KMS-11 (cell line): Measurements from ENCODE around the gene GLDC.
"Not testable (repeated sequence)": the region's sequence is repeated elsewhere in the genome, so short reads cannot be mapped to it uniquely, and the experiment has no call there.

ENCODE experiments used
- H2AFZ ChIP-seq: fragments of 200-600 bp; sonication (generic); 2 replicates; pipeline ENCODE4 v1.6.1; 2016; ENCODE audit warnings: antibody characterized with exemption, mixed run types, low read depth
- H3K27ac ChIP-seq: fragments of 200-600 bp; sonication (generic); 2 replicates; pipeline ENCODE4 v1.6.1; 2016; ENCODE audit warnings: mild to moderate bottlenecking, mixed run types
- H3K27me3 ChIP-seq: fragments of 200-600 bp; sonication (generic); 2 replicates; pipeline ENCODE4 v1.6.1; 2017; ENCODE audit warnings: mild to moderate bottlenecking, low read depth, mixed run types, moderate library complexity; ENCODE audit not compliant: insufficient read depth
- H3K36me3 ChIP-seq: fragments of 200-600 bp; sonication (generic); 2 replicates; pipeline ENCODE4 v1.6.1; 2017; ENCODE audit warnings: mild to moderate bottlenecking, mixed run types; ENCODE audit not compliant: insufficient read depth
- H3K4me1 ChIP-seq: fragments of 200-600 bp; sonication (generic); 2 replicates; pipeline ENCODE4 v1.6.1; 2016; ENCODE audit warnings: mild to moderate bottlenecking, low read depth, mixed run types; ENCODE audit not compliant: poor library complexity, severe bottlenecking
- H3K4me2 ChIP-seq: fragments of 200-600 bp; sonication (generic); 2 replicates; pipeline ENCODE4 v1.7.0; 2016; ENCODE audit warnings: mild to moderate bottlenecking, mixed run types
- H3K4me3 ChIP-seq: fragments of 200-600 bp; sonication (generic); IDR thresholded peaks from 2 replicates; pipeline ENCODE4 v1.6.1; 2017; ENCODE audit warnings: low read depth, low read length, mixed read lengths; ENCODE audit not compliant: insufficient read depth
- H3K79me2 ChIP-seq: fragments of 200-600 bp; sonication (generic); 2 replicates; pipeline ENCODE4 v1.6.1; 2016; ENCODE audit warnings: low read depth, mixed run types; ENCODE audit not compliant: insufficient read depth
- H3K9ac ChIP-seq: fragments of 200-600 bp; sonication (generic); 2 replicates; pipeline ENCODE4 v1.6.1; 2016; ENCODE audit warnings: mild to moderate bottlenecking, mixed run types
- H4K20me1 ChIP-seq: fragments of 200-600 bp; sonication (generic); 2 replicates; pipeline ENCODE4 v1.6.1; 2016; ENCODE audit warnings: mild to moderate bottlenecking, mixed run types; ENCODE audit not compliant: insufficient read depth
- CTCF ChIP-seq: fragments of 200-600 bp; sonication (generic); conservative IDR thresholded peaks from 2 replicates; pipeline ENCODE4 v1.6.1; 2017; ENCODE audit warnings: low read depth, mild to moderate bottlenecking, antibody characterized with exemption, low read length, moderate library complexity, mixed read lengths

Gene GLDC

GRCh38 chr9:6645355-6646292 is at the start of gene GLDC:
TSS of gene GLDC (minus strand) at chr9:6645729. CDS start at chr9:6645499, 230 bp downstream.
- H3K27ac ChIP-seq: peak within 1 kb of the TSS; percentile 25; the same call in 1 of the 2 replicates
- H3K36me3 ChIP-seq: no peaks in the 10 kb centered on the region
- H3K27me3 ChIP-seq: 0 out of 2 replicates have a peak, but pooled peaks cover 5% of the 10 kb centered on the region
- peak within 1 kb of the TSS; percentile 91 for H2AFZ ChIP-seq
- H4K20me1 ChIP-seq: no peaks in the 10 kb centered on the region
- peak within 1 kb of the TSS; percentile 50 for H3K4me2 ChIP-seq
- peak within 1 kb of the TSS; percentile 49; the same call in 1 of the 2 replicates for H3K9ac ChIP-seq
- no peak within 1 kb of the TSS for H3K4me3 ChIP-seq
- H3K4me1 ChIP-seq: no peaks in the 10 kb centered on the region
- no peaks in the 10 kb centered on the region for H3K79me2 ChIP-seq
- no peak for TF ChIP-seq CTCF

DNA sequence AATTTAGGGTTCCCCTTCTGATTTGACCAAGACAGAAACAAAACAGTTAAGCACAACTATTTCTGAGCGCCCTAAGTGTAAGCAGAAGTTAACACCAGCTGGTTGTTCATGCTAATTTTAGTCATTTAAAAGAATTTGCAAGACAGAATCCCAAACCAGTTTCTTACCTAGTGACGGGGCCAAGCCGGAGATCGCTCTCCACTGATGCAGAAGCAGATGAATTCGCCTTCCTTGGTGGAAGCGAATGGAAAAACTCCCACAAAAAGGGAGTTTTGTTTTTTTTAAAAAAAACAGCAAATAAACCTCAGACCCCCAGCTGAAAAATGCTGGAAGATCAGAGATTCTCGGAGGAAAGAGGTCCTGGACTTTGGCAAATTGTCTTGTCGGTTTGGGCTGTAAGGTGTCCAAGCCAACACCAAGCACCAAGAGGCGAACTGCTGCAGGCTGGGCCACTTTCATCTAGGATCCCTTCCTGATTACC is 47.4 kb upstream of the GLDC start:
- no peak overlapping the region for H3K4me3 ChIP-seq
- H3K27ac ChIP-seq: no peak overlapping the region
- no peak overlapping the region for H2AFZ ChIP-seq
- no peaks in the 10 kb centered on the region for H3K4me1 ChIP-seq
- no peak for TF ChIP-seq CTCF
- H3K27me3 ChIP-seq: no peaks in the 10 kb centered on the region
- H3K9ac ChIP-seq: no peak overlapping the region
- no peak overlapping the region for H3K4me2 ChIP-seq
- H4K20me1 ChIP-seq: no peaks in the 10 kb centered on the region
- no peaks in the 10 kb centered on the region for H3K36me3 ChIP-seq
- H3K79me2 ChIP-seq: no peaks in the 10 kb centered on the region

GRCh38 chr9:6692433-6692832 is 46.9 kb upstream of the GLDC start:
- TF ChIP-seq CTCF: no peak
- no peak overlapping the region for H3K9ac ChIP-seq
- H3K79me2 ChIP-seq: no peaks in the 10 kb centered on the region
- H3K27ac ChIP-seq: no peak overlapping the region
- no peaks in the 10 kb centered on the region for H3K27me3 ChIP-seq
- H3K36me3 ChIP-seq: no peaks in the 10 kb centered on the region
- H3K4me2 ChIP-seq: no peak overlapping the region
- no peaks in the 10 kb centered on the region for H4K20me1 ChIP-seq
- no peak overlapping the region for H2AFZ ChIP-seq
- H3K4me1 ChIP-seq: no peaks in the 10 kb centered on the region
- no peak overlapping the region for H3K4me3 ChIP-seq

DNA sequence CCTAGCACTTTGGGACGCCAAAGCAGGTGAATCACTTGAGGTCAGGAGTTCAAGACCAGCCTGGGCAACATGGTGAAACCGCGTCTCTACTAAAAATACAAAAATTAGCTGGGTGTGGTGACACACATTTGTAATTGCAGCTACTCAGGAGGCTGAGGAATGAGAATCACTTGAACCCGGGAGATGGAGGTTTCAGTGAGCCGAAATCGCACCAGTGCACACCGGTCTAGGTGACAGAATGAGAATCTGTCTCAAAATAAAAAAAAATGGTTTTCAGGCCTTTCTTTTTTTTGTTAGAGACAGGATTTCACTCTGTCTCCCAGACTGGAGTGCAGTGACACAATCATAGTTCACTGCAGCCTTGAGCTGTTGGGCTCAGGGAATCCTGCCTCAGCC is 45.1 kb upstream of the GLDC start:
- not testable (repeated sequence) for H3K36me3 ChIP-seq, H3K4me2 ChIP-seq, H3K4me1 ChIP-seq, H3K27me3 ChIP-seq, H3K79me2 ChIP-seq, H3K4me3 ChIP-seq, H3K27ac ChIP-seq, H4K20me1 ChIP-seq, H2AFZ ChIP-seq, H3K9ac ChIP-seq
